ENCODE results near the gene MRPL55. TPM values are rescaled to one million over a fixed set of nuclear protein-coding genes. Genes with fewer than 3 reads are reported as not detected.

MRPL55 gene
- total and polyA plus RNA-seq, 4 donors = 37.2 to 90.4 (median 71.0) TPM

DNA sequence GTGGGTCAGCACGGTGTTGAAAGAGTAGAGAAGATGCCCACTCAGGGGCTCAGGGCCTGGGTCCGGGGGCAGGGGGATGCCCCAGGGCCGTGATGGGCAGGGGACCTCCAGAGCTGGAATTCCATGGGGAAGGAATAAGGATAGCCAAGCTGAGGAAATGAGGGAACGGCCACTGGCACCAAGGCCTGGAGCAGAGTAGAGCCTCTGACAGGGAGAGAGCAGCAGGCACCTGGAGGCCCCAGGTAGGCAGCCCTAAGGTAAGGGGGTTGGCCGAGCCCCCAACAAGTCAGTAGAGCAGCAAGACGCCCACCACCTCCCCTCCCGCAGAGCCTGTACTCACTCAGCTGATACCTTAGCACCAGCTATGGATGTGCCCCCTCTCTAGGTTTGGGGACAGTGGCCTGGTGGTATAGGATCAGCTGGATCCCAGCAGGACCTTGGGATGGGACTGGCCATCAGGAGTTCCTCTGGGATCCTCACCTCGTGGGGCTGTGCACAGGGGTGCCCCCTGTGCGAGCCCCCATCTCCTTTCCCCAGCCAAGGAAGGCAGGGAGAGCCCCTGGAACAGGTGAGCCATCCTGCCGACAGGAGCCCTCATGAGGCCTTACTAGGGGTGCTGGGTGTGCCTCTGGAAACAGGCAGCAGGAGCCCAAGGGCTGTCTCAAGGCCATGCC lies 47.6 kb downstream of the MRPL55 start:
- Histone ChIP-seq H3K36me3 (ENCODE audit: control insufficient read depth, insufficient read depth, low read length) (no peaks in the 10 kb centered on the region), H3K27ac (ENCODE audit: low read depth, low read length) (no peak overlapping the region), H3K9me3 (ENCODE audit: control insufficient read depth, insufficient read depth, low read length) (no peaks in the 10 kb centered on the region), H3K4me1 (ENCODE audit: control insufficient read depth, insufficient read depth, low read length) (peaks cover 17% of the 10 kb centered on the region), H3K27me3 (ENCODE audit: control insufficient read depth, insufficient read depth, low read length) (peaks cover 48% of the 10 kb centered on the region), H3K4me3 (ENCODE audit: low read depth, low read length) (no peak overlapping the region)
- 85% methylated on average over 8 of the region's 10 CpGs for WGBS (ENCODE audit: insufficient coverage)
- no peak for DNase-seq (ENCODE audit: low read depth in 4 of 6, low spot score in 6 of 6)

DNA sequence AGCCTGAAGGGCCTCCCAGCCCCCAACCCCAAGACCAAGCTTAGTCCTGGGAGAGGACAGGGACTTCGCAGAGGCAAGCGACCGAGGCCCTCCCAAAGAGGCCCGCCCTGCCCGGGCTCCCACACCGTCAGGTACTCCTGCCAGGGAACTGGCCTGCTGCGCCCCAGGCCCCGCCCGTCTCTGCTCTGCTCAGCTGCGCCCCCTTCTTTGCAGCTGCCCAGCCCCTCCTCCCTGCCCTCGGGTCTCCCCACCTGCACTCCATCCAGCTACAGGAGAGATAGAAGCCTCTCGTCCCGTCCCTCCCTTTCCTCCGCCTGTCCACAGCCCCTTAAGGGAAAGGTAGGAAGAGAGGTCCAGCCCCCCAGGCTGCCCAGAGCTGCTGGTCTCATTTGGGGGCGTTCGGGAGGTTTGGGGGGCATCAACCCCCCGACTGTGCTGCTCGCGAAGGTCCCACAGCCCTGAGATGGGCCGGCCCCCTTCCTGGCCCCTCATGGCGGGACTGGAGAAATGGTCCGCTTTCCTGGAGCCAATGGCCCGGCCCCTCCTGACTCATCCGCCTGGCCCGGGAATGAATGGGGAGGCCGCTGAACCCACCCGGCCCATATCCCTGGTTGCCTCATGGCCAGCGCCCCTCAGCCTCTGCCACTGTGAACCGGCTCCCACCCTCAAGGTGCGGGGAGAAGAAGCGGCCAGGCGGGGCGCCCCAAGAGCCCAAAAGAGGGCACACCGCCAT lies 48.5 kb downstream of the MRPL55 start:
- Histone ChIP-seq H3K36me3 (ENCODE audit: control insufficient read depth, insufficient read depth, low read length) (no peaks in the 10 kb centered on the region), H3K27ac (ENCODE audit: low read depth, low read length) (no peak overlapping the region), H3K9me3 (ENCODE audit: control insufficient read depth, insufficient read depth, low read length) (no peaks in the 10 kb centered on the region), H3K27me3 (ENCODE audit: control insufficient read depth, insufficient read depth, low read length) (peaks cover 50% of the 10 kb centered on the region), H3K4me1 (ENCODE audit: control insufficient read depth, insufficient read depth, low read length) (peaks cover 17% of the 10 kb centered on the region), H3K4me3 (ENCODE audit: low read depth, low read length) (no peak overlapping the region)
- 12% methylated on average over 30 of the region's 34 CpGs for WGBS (ENCODE audit: insufficient coverage)
- DNase-seq (ENCODE audit: low read depth in 4 of 6, low spot score in 6 of 6) = no peak

DNA sequence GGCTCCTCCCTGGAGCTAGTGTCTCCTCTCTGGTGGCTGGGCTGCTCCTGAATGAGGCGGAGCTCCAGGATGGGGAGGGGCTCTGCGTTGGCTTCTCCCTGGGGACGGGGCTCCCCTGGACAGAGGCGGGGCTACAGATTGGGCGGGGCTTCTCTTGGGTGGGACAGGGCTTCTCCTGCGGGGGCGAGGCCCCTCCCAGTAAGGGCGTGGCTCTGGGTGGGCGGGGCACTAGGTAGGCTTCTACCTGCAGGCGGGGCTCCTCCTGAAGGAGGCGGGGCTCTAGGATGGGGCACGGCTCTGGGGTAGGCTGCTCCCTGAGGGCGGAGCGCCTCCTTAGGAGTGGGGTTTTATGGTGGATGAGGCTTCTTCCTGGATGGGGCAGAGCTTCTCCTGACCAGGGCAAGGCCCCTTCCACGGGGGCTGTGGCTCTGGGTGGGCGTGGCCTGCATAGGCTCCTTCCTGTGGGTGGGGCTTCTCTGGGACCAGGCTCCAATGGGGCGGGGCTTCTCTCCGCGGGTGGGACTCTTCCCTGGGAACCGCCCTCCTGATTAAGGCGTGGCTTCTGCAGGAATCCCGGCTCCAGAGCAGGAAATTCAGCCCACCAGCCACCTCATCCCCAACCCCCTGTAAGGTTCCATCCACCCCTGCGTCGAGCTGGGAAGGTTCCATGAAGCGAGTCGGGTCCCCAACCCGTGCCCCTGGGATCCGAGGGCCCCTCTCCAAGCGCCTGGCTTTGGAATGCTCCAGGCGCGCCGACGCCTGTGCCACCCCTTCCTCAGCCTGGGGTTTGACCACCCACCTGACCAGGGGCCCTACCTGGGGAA lies 49.3 kb downstream of the MRPL55 start:
- WGBS (ENCODE audit: insufficient coverage) = 6% methylated on average over 27 of the region's 33 CpGs
- Histone ChIP-seq H3K27ac (ENCODE audit: low read depth, low read length) (no peak overlapping the region), H3K4me1 (ENCODE audit: control insufficient read depth, insufficient read depth, low read length) (peaks cover 17% of the 10 kb centered on the region), H3K9me3 (ENCODE audit: control insufficient read depth, insufficient read depth, low read length) (no peaks in the 10 kb centered on the region), H3K36me3 (ENCODE audit: control insufficient read depth, insufficient read depth, low read length) (no peaks in the 10 kb centered on the region), H3K27me3 (ENCODE audit: control insufficient read depth, insufficient read depth, low read length) (peaks cover 52% of the 10 kb centered on the region), H3K4me3 (ENCODE audit: low read depth, low read length) (no peak overlapping the region)
- DNase-seq (ENCODE audit: low read depth in 4 of 6, low spot score in 6 of 6) = peak in 1 of 6 donors; percentile 6

DNA sequence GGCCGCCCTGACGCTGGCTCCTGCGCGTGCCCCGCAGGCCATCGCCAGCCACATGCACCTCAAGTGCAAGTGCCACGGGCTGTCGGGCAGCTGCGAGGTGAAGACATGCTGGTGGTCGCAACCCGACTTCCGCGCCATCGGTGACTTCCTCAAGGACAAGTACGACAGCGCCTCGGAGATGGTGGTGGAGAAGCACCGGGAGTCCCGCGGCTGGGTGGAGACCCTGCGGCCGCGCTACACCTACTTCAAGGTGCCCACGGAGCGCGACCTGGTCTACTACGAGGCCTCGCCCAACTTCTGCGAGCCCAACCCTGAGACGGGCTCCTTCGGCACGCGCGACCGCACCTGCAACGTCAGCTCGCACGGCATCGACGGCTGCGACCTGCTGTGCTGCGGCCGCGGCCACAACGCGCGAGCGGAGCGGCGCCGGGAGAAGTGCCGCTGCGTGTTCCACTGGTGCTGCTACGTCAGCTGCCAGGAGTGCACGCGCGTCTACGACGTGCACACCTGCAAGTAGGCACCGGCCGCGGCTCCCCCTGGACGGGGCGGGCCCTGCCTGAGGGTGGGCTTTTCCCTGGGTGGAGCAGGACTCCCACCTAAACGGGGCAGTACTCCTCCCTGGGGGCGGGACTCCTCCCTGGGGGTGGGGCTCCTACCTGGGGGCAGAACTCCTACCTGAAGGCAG lies 50.0 kb downstream of the MRPL55 start:
- Histone ChIP-seq H3K27me3 (ENCODE audit: control insufficient read depth, insufficient read depth, low read length) (peaks cover 52% of the 10 kb centered on the region), H3K27ac (ENCODE audit: low read depth, low read length) (no peak overlapping the region), H3K9me3 (ENCODE audit: control insufficient read depth, insufficient read depth, low read length) (no peaks in the 10 kb centered on the region), H3K4me1 (ENCODE audit: control insufficient read depth, insufficient read depth, low read length) (peaks cover 17% of the 10 kb centered on the region), H3K4me3 (ENCODE audit: low read depth, low read length) (no peak overlapping the region), H3K36me3 (ENCODE audit: control insufficient read depth, insufficient read depth, low read length) (no peaks in the 10 kb centered on the region)
- DNase-seq (ENCODE audit: low read depth in 4 of 6, low spot score in 6 of 6) = peak in 1 of 6 donors; percentile 12
- 7% methylated on average over 66 of the region's 66 CpGs for WGBS (ENCODE audit: insufficient coverage)

DNA sequence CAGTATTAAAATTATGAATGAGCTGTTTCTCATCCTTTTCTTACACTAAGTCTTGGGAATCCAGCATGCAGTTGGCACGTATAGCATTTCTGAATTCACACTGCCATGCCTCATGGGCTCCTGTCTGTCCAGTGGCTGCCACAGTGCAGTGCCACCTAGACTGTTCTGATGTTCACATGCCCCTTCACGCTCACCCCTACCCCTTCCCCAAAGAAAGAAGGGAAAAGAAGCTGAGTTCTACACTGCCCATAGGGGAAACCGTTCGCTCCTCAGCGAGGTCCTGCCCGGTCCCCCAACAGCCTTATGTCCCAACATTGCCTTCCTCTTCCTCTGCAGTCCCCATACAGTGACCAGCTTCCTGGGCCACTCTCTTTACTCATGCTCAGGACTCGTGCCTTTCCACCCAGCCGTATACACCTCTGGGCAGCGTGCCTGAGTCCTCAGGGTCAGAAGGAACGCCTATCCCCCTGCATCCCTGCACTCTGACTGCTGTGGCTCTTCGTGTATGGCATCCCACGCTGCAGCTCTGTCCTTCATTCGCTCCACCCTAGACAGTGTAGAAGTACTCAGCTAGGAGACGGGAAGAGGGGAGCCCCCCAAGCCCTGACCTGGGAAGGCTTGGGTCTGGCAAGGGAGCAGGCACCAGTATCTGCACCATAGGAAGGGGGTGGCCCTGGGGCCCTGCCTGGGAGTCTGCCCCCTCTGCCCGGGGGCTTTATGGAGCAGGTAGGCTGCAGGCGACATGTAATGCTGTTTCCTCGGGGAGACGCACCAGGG lies 50.7 kb downstream of the MRPL55 start:
- DNase-seq (ENCODE audit: low read depth in 4 of 6, low spot score in 6 of 6) = no peak
- Histone ChIP-seq H3K4me3 (ENCODE audit: low read depth, low read length) (no peak overlapping the region), H3K9me3 (ENCODE audit: control insufficient read depth, insufficient read depth, low read length) (no peaks in the 10 kb centered on the region), H3K36me3 (ENCODE audit: control insufficient read depth, insufficient read depth, low read length) (no peaks in the 10 kb centered on the region), H3K27me3 (ENCODE audit: control insufficient read depth, insufficient read depth, low read length) (peaks cover 52% of the 10 kb centered on the region), H3K4me1 (ENCODE audit: control insufficient read depth, insufficient read depth, low read length) (peaks cover 17% of the 10 kb centered on the region), H3K27ac (ENCODE audit: low read depth, low read length) (no peak overlapping the region)
- 41% methylated on average over 18 of the region's 18 CpGs for WGBS (ENCODE audit: insufficient coverage)

Small RNA genes lying within 50 kb of the gene (small RNA-seq; reads per million reads assigned to genes)
- gene AL359510.1 (ENCODE audit: low replicate concordance) = not detected

Other genes starting within 250 kb of the MRPL55 start
- gene WNT9A, start 161.4 kb downstream of the MRPL55 start, total RNA-seq = 1 to 10 TPM; 1.9 to 6.4 TPM
- gene WNT9A, start 161.4 kb downstream of the MRPL55 start, polyA plus RNA-seq (ENCODE audit: insufficient read length in 2 of 2) = 1 to 10 TPM; 5.0 to 5.4 TPM
- gene WNT3A, start 102.3 kb downstream of the MRPL55 start, total RNA-seq = under 1 TPM in 1 of 2 donors, not detected in 1; 0.06 TPM
- gene WNT3A, start 102.3 kb downstream of the MRPL55 start, polyA plus RNA-seq (ENCODE audit: insufficient read length in 2 of 2) = not detected
- 100 to 1,000 TPM; 119 to 150 TPM for gene ARF1, start 26.6 kb downstream of the MRPL55 start, total RNA-seq
- gene ARF1, start 26.6 kb downstream of the MRPL55 start, polyA plus RNA-seq (ENCODE audit: insufficient read length in 2 of 2) = 100 to 1,000 TPM; 338 to 377 TPM
- gene C1orf35, start 6.0 kb downstream of the MRPL55 start, total RNA-seq = 10 to 100 TPM in 1 of 2 donors, 1 to 10 TPM in 1; 3.8 to 19.5 TPM
- gene C1orf35, start 6.0 kb downstream of the MRPL55 start, polyA plus RNA-seq (ENCODE audit: insufficient read length in 2 of 2) = 10 to 100 TPM; 20.7 to 29.4 TPM
- 100 to 1,000 TPM; 167 to 315 TPM for gene GUK1, start 31.0 kb upstream of the MRPL55 start, total RNA-seq
- gene GUK1, start 31.0 kb upstream of the MRPL55 start, polyA plus RNA-seq (ENCODE audit: insufficient read length in 2 of 2) = 100 to 1,000 TPM; 380 to 396 TPM
- 10 to 100 TPM; 10.4 to 17.1 TPM for gene GJC2, start 40.6 kb upstream of the MRPL55 start, total RNA-seq
- 10 to 100 TPM; 19.1 to 20.3 TPM for gene GJC2, start 40.6 kb upstream of the MRPL55 start, polyA plus RNA-seq (ENCODE audit: insufficient read length in 2 of 2)
- gene IBA57, start 56.5 kb upstream of the MRPL55 start, total RNA-seq = 1 to 10 TPM; 6.8 to 7.9 TPM
- gene IBA57, start 56.5 kb upstream of the MRPL55 start, polyA plus RNA-seq (ENCODE audit: insufficient read length in 2 of 2) = 1 to 10 TPM; 5.8 to 9.9 TPM
- 10 to 100 TPM; 13.5 to 27.2 TPM for gene OBSCN, start 98.7 kb upstream of the MRPL55 start, total RNA-seq
- 10 to 100 TPM; 17.1 to 27.0 TPM for gene OBSCN, start 98.7 kb upstream of the MRPL55 start, polyA plus RNA-seq (ENCODE audit: insufficient read length in 2 of 2)

All from spinal cord (tissue), 10 donors.